GM21381 (cell line): ENCODE data around the gene CRYGS.
"Not testable (repeated sequence)": the region's sequence is repeated elsewhere in the genome, so short reads cannot be mapped to it uniquely, and the experiment has no call there.

ENCODE experiments used
- ATAC-seq: cut with Tn5 transposase; IDR thresholded peaks from one replicate; pipeline ENCODE4 v1.9.1; 2021; ENCODE audit warnings: mild to moderate bottlenecking, moderate library complexity; ENCODE audit not compliant: unreplicated experiment

CRYGS gene

DNA sequence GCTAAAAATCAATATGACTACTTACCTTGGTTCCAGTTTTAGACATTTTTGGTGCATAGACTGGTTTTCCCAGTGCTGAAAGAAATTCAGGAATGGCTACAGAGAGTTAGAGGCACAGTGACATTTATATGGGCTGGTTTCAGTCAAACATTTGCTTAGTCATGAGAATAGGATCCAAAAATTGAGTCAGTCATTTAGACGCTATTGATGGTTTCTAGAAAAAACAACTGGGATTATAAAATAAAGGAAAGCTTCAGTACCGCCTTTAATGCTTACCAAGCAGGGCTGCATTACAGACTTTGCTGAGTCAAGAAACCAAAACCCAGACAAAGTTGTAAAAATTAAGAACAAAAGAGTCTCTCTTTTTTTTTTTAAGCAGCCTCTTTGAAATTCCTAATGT is at the start of gene CRYGS:
Gene CRYGS, minus strand, starts transcription at position 100 of the 400 bp plus-strand sequence. Its CDS starts 54 bp downstream, at position 46.
- no peak for ATAC-seq

GRCh38 chr3:186593862-186594261 is 49.7 kb upstream of the CRYGS start:
- ATAC-seq, result no peak

- no peak for ATAC-seq
Measured at GRCh38 chr3:186592682-186593081, 48.5 kb upstream of the CRYGS start.

- no peak for ATAC-seq
Measured at GRCh38 chr3:186590580-186591295, 46.6 kb upstream of the CRYGS start.

- no peak for ATAC-seq
Measured at GRCh38 chr3:186589856-186590579, 45.8 kb upstream of the CRYGS start.

- ATAC-seq, result no peak
Measured at GRCh38 chr3:186589121-186589520, 44.9 kb upstream of the CRYGS start.

DNA sequence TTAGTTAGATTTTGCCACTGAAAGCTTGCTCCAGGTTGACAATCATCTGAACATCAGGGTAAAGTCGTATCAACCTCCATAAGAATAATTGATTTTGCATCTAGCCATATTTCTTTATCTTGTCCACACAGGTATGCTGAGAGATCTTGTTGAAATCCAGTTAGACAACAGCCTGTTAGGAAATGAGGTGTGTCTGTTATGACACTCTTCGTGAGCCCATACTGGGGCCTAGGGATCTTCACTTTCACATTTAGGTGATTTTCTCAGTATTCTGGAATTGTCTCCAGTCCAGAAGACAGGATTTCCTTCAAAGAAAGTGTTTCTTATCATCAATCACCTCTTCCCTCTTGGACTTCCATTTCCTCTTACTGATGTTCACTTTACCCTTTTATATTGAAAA is 44.5 kb upstream of the CRYGS start:
- ATAC-seq, result no peak

DNA sequence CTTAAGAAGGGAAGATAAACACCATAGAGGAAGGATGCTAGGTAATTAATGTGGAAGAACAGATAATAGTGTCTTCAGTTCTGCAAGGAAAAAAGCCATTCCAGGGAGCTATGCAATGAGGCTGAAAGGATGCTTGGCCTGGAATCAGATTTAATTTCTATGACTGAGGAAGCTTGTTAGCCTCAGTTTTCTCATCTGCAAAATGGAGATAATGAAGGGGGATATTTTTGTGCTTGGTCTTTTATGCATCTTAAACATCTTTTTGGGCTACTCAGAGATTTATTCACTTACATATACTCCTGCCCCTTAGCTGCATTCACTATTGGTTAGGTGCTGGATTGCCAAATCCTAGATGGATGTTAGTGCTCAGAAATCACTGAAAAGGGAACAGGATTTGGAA is 43.0 kb upstream of the CRYGS start:
- no peak for ATAC-seq

- ATAC-seq, result not testable (repeated sequence)
Measured at GRCh38 chr3:186586245-186586644, 42.1 kb upstream of the CRYGS start.

- no peak for ATAC-seq
Measured at GRCh38 chr3:186583831-186584230, 39.7 kb upstream of the CRYGS start.

GRCh38 chr3:186582541-186582940 is 38.4 kb upstream of the CRYGS start:
- ATAC-seq, result no peak

- no peak for ATAC-seq
Measured at GRCh38 chr3:186580785-186581184, 36.6 kb upstream of the CRYGS start.

DNA sequence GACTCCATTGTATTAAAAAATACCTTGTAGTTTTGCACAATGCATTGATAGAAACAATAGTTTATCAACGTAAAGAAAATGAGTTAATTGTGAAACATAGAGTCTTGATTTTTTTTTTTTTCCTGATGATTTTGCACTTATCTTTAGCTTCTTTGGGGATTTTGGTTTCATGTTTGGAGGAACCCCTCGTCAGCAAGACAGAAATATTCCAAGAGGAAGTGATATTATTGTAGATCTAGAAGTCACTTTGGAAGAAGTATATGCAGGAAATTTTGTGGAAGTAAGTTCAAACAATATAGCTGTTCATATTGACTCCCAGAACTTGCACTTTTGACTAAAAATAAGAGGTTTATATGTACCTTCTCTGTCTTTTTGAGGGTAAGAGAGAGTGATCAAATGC is 33.3 kb upstream of the CRYGS start:
- ATAC-seq, result no peak

DNA sequence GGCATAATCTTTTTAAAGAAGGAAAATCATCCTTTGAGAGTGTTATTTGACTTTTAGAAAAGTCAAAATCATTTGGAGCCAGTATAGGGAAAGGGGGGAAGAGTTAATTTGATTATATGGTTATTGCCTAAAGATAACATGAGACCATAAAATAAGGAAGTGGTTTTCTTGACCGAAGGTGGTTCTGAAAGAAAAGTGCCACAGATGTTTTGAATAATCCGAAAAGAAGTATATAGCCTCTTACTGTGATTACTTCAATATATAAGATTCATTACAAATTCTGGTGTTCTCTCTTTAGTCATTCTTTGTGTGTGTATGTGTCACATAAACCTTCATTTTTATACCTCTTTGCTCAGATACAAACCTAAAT is 27.4 kb upstream of the CRYGS start:
- no peak for ATAC-seq

- ATAC-seq, result no peak
Measured at GRCh38 chr3:186570941-186571643, 26.9 kb upstream of the CRYGS start.

GRCh38 chr3:186570096-186570940 is 26.1 kb upstream of the CRYGS start, which contains the start of gene DNAJB11:
DNAJB11 (plus strand) TSS chr3:186570720; CDS start chr3:186570898, 178 bp downstream.
- peak; percentile 82 for ATAC-seq

GRCh38 chr3:186569779-186570095 is 25.6 kb upstream of the CRYGS start:
- ATAC-seq, result no peak

DNA sequence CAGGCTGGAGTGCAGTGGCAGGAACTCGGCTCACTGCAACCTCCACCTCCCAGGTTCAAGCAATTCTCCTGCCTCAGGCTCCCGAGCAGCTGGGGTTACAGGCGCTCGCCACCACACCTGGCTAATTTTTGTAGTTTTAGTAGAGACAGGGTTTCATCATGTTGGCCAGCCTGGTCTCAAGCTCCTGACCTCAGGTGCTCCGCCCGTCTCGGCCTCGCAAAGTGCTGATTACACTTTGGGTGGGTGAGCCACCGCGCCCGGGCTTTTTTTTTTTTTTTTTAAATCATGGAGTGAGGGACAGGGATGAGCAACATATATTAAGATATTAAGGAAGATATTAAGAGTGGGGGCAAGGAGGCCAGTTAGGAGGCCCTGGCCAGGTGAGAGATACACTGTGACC is 25.2 kb upstream of the CRYGS start:
- ATAC-seq, result not testable (repeated sequence)

GRCh38 chr3:186567072-186567921 is 23.1 kb upstream of the CRYGS start, which contains the start of gene TBCCD1:
TBCCD1 (minus strand) TSS chr3:186567339; CDS start chr3:186564329, 3,010 bp downstream.
- peak; percentile 51 for ATAC-seq

DNA sequence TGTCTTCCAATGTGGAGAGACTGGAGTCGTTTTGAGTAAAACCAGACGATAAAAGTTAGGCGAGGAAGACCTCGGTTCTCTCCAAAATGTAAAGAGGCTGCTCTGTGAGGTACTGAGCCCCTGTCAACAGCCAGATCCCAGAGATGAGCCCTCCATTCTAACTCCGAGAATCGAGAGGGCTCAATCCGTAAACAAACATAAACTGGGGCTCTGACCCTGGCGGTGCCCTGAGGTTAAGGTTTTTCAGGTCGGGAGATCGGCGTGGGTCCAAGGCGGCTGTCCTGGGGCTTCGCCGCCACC is 22.5 kb upstream of the CRYGS start:
- no peak for ATAC-seq
